Germinal center (tissue), 1 donor: ENCODE results near the gene NUP58.

ENCODE experiments used
- DNase-seq: peaks from one replicate; pipeline ENCODE4 v3.0.0; 2012; ENCODE audit warnings: mixed read lengths, low spot score

The NUP58 gene, protein sequence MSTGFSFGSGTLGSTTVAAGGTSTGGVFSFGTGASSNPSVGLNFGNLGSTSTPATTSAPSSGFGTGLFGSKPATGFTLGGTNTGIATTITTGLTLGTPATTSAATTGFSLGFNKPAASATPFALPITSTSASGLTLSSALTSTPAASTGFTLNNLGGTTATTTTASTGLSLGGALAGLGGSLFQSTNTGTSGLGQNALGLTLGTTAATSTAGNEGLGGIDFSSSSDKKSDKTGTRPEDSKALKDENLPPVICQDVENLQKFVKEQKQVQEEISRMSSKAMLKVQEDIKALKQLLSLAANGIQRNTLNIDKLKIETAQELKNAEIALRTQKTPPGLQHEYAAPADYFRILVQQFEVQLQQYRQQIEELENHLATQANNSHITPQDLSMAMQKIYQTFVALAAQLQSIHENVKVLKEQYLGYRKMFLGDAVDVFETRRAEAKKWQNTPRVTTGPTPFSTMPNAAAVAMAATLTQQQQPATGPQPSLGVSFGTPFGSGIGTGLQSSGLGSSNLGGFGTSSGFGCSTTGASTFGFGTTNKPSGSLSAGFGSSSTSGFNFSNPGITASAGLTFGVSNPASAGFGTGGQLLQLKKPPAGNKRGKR

DNA sequence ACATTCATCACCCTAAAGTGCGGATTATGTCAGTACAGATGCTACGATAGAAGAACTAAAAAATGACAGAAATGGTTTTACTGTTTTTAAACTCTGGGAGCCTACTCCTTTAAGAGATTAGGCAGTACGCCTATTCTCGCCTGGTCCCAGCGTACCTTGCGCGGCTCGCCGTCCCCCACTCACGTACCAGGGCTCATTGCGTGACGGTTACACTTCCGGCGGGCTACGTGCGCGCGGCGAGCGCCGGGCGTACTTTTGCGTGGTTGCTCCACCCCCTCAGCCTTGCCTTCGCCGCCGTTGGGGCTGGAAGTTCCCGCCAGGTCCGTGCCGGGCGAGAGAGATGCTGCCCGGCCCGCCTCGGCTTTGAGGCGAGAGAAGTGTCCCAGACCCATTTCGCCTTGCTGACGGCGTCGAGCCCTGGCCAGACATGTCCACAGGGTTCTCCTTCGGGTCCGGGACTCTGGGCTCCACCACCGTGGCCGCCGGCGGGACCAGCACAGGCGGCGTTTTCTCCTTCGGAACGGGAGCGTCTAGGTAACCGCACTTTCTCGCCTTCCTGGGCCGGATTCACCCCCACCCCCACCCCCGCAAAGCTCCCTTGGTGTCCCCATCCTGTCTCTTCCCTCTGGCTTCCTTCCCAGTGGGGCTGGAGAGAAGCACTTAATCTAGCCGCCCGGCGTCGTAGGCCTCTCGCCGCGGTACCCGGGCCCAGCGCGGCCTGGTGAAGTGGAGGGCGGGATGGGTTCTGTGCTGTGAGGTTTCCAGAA is at the start of gene NUP58:
TSS of gene NUP58 (plus strand) at position 279 of the 767 bp plus-strand sequence. CDS start at position 428, 149 bp downstream.
- DNase-seq: peak; percentile 85

DNA sequence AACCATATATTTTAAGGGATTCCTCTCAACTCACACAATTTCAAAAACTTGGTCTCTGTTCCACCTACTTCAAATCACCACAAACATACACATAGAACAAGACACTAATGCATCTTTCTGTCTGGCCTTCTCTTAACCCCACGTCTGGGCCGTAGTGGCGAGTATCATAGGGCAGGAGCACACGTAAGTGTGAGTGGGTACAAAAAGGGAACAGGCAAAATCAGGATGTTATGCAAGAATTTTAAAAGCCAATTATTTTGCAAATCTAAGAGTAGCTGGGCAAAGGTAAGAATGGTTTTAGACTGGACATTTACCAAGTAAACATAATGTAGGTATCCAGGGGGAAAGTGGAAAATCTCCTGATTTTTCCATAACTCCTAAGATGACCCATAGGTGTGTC is 49.2 kb upstream of the NUP58 start:
- no peak for DNase-seq

DNA sequence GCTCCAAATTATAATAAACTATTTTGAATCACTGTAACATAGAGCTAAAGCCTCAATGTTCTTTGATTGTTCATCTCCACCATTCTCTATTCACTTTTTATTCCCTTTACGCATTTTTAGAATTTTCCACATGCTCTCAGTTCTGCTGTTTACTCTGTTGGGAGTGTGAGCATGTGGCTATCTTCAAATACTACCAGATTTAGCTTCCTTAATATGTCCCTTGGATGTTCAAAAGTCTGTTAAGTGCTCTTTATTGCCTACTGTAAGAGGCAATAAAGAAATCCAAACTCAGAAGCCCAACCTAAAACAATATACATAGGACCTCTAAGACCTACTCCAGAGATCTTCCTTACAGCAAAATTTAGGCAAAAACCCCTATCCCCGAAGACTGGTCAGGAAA is 48.7 kb upstream of the NUP58 start:
- DNase-seq: no peak

DNA sequence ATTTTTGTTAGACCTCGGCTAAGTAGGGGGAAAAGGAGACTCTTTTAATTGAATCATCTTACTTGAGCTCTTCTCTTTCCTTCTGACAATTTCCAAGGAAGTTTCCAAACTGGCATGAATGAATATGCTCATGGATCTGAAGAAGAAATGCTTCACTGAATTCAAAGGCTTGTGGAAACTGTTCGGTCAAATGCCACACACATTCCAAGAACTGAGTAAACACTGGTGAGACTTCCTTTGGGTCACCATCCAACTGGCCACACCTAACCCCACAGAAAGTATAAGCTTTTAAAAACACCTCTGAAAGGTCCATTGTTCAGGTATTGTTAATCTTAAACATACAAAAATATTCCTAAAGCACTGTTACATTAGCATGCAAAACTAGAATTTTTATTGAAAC is 47.7 kb upstream of the NUP58 start:
- DNase-seq: no peak

DNA sequence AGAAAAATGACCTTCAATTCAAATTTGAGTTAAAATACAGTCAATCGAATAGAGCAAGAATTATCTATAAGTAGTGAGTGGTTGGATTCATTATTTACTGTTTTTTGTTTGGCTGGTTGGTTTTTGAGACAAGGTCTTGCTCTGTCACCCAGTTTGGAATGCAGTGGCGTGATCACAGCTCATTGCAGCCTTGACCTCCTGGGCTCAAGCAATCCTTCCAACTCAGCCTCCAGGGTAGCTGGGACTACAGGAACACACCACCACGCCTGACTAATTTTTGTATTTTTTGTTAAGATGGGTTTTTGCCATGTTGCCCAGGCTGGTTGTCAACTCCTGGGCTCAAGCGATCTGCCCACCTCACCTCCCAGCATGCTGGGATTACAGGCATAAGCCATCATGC is 39.2 kb upstream of the NUP58 start:
- no peak for DNase-seq

DNA sequence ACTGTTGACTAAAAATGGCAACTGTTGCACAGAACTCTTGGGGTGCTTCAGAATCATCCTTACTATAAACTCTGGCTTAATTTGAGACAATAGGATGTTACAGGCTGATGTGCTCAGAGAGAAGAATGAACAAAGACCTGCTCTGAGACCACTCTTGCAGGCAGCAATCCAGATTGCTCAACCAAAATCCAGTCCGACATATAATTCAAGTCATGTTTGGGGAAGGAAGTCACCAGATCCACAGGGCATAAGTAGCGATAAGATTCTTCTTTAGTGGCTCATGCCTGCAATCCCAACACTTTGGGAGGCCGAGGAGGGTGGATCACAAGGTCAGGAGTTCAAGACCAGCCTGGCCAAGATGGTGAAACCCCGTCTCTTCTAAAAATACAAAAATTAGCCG is 34.7 kb upstream of the NUP58 start:
- no peak for DNase-seq

DNA sequence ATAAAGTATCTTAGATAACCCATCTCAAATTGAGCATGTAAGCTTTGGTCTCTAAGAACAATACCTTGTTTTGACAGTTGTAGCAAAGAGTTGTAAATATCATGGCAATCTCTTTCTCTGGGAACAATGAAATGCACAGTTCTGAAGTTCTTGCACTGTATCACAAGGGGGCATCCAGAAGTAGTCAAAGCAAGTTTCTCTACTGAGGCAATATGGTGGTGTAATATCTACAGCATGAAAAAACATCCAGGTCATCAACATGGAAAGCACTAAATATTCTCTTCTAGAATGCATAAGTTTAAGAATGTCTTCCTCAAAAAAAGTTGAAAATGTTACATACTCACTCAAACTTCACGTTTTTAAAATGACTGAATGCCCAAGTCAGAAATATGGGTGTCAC is 33.7 kb upstream of the NUP58 start:
- DNase-seq: no peak

DNA sequence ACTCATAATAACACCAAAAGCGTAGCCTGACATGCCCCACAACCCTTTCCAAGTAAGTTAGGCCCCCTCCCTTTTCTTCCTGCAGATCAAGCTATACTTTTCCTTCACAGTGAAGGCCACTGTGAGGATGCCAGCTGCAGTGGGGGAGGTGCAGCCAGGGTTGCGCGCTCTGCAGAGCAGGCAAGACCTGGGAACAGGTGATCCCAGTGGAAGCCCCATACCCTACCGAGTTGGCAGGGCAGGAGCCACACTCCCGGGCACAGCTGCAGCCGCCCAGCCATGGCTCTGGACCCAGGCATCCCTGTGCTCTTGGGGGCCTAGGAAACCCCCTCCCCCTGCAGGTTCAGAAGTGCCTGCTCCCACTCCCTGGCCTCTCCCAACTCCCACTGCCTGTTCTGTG is 32.9 kb upstream of the NUP58 start:
- no peak for DNase-seq

DNA sequence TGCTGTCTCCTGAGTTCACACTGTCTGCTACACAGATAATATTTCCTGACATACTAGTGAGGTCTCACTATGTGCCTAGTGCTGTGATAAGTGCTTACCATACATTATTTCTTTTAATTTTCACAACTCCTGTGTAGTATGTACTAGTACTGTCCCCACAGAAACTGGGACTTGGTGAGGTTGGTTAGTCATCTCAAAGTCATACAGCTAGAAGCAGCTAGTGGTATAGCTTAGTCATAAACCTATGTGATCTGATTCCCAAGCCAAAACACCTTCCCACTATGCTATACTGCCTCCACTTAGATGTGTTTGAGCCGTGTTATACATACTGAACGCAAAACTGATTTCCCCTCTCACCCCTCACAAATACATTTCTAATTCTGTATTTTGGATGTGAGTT is 24.7 kb upstream of the NUP58 start:
- DNase-seq: no peak

DNA sequence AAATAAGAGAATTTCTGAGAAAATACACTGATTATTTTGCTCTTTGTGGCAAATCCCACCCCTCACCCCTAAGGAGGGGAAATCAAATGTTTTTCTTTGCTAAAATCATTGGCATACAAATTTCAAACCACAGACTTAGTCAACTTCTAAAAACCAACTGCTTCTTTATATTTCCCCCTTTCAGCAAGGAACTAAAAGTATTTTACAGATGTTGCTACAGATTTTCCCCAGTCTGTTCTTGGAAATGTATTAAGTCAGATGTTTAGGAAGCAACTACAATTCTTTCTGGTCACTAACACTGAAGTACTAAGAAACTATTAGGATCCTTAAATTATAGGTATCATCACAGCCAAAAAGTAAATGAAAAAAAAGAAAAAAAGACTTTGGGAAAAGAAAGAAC is 21.0 kb upstream of the NUP58 start:
- no peak for DNase-seq

DNA sequence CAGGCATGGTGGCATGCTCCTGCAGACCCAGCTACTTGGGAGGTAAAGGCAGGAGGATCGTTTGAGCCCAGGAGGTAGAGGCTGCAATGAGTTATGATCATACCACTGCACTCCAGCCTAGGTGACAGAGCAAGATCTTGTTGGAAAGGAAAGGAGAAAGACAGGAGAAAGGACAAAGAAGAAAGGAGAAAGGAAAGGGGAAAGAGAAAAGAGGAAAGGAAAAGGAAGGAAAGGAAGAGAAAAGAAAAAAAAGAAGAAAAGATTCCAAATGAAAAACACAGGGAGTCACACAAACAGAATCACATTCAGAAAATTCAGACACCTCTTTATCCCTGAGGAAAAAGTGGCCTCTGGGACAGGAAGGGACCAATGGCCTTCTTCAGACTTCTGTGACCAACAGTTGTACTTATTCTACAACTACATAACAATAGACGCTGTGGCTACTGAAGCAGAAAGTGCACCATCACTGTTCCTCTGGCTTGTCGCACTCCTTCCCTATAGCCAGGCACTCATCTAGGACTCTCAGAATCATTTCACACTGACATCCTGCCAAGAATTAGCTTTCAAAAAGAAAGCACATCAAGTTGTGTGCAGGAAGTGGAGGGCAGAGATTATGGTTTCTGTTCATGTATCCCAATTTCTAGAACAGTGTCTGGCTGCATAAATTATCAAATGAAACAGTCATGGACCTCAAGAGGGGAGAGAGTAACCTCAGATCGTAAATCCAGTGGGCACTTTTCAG is 20.1 kb upstream of the NUP58 start:
- DNase-seq: no peak

DNA sequence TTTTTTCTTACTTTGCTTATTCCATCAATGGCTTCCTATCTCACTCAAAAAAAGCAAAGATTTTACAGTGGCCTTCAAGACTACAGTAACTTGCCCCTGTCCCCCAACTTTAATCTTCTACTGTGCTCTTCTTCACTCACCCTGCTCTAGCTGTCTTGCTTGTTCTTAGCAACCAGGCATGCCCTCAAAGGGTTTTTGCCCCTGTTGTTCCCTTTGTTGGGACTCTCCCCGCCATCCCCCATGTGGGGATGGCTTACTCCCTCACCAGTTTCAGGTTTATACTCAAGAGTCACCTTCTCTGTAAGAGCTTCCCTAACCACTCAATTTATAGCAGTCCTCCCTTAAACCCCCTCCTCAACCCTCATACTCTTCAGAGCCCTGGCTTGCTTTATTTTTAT is 19.5 kb upstream of the NUP58 start:
- DNase-seq: no peak

DNA sequence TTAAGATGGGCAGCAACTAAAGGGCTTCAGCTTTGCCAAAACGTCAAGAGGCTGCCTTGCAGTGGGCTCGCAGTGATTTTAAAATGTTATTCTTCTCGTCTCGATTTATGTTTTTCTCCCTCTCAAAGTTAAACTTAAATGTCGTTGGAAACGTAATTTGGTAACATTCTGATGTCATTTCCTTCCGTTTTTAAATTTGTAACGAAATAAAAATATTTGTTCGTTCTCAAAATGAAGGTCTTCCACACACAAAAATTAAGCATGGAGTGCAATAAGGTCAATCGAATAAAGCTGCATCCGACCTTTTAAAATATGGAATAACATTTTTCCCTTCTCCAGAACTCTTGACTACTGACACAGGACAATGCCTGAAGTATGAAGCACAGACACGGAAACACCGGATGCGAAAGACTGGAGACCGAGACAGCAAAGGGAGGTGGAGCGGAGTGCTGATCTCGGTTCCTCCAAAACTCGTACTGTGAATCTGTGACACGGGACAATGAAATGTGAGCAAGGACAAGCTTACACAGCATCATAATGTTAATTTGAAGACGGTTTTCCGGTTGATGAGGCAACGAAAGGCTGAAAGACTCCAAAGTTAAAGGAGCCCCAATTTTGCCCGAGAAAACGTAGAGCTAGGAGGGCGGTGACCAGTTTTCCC is 15.0 kb upstream of the NUP58 start:
- peak; percentile 69 for DNase-seq

DNA sequence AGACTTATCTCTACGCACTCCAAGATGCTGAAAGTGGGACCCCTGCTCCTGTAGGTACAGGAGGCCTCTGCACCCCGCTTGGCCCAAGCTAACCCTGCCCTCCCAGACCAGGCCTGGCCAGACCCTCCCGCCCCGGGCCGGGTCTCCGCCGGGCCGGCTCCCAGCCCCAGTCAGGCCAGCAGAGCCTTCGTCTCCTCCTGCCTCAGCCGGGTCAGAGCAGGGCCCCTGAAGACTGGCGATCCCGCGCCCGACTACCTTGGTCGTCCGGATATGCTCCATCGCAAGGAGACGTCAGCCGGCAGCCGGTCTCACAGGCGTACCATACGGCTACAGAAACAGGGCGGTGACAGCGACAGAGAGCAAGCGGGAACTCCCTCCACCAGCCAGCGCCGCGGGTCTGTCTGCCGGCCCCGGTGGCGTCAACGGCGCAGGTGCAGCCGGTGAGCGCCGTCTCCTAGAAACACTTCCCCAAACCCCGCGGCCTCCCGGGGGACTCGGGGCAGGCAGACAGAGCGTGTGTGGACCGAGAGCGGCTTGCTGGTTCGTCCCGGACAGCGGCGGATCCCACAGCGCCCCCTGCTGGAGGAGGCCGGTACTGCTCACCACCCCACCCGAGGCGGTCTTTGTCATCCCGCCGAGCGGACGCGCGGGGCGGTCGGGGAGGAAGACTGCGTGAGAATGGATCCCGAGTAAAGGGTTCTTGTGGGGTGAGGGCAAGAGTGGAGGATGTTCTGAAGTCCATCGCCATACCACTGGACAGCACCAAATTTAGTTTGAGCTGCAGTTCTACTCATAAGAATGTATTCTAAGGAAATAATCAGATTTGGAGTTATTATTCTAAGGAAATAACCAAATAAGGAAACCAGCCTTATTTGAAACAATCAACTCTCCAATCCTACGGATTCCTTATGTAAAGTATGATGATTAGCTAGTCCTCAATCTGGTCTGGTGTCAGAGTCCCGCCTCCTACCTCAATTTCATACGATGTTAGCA is 14.2 kb upstream of the NUP58 start, which contains the start of gene MTMR6:
TSS of gene MTMR6 (minus strand) at position 520 of the 993 bp plus-strand sequence. CDS start at position 279, 241 bp downstream.
- peak; percentile 96 for DNase-seq

DNA sequence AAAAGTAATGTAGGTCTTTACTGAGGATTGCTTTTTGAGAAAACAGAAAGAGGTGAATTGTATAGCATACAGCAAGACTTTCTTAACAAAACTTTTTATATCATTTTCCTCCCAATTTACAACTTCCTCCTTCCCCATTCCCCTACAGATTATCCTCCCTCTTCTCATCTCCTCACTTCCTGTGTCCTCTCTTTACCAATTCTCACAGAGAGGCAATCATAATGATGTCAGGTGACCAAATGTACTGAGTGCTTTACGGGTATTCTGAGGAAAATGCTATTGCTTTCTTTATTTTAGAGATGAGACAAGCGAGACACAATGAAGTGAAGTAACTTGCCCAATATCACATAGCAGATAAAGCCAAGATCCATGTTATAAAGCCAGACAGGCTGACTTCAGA is 12.5 kb upstream of the NUP58 start:
- DNase-seq: no peak

DNA sequence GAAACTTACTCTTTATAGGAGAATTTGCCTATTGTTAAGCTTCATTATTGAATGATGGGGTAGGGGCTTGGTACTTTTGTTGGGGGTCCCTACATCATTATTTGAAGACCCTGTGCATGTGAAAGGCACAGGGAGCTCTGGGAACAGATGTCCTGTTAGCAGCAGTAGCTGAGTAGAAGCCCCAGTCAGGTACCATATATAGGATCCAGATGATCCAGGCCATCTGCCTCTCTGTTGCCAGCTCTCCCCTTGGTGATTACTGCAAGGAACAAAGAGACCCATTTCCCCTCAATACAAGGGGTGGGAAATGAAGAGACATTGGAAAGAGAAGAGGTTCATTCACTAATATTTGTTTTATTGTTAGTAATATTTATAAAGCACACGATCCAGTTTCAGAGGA is 9.7 kb upstream of the NUP58 start:
- no peak for DNase-seq

DNA sequence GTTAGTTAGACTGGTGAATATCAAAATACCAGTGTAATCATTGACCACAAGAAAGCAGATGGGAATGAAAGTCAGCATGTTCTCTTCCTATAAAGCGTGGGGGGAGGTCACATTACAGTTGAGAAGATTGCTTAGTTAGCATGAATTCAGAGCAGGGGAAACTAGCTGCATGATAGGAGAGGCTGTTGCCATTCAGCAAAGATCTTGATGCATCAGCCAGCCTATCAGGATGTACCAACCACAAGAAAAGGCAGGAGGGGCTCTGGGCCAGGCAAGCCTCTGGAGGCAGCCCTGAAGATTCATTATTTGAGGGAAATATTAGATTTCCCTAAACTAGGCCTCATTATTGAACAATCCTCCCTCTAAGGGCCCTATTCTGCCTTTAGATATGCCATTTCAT is 9.1 kb upstream of the NUP58 start:
- DNase-seq: no peak

DNA sequence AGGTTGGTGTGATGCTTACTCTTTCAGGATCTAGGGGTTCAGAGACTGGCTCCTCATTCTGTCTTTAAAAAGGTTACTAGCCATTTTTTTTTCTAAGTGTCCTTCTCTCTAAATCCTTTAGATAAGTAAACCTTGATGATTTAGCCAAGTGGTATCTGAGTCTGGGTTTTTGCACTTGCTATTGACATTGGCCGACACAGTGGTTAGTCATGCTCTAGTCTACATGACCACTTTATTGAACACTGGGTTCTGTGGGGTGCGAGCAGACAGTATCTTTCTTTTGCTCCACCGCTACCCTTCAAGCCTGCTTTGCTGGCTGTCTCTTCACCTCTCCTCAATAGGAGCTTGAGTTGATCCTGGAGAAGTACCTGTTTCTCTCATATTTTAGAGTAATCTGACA is 6.2 kb upstream of the NUP58 start:
- no peak for DNase-seq

DNA sequence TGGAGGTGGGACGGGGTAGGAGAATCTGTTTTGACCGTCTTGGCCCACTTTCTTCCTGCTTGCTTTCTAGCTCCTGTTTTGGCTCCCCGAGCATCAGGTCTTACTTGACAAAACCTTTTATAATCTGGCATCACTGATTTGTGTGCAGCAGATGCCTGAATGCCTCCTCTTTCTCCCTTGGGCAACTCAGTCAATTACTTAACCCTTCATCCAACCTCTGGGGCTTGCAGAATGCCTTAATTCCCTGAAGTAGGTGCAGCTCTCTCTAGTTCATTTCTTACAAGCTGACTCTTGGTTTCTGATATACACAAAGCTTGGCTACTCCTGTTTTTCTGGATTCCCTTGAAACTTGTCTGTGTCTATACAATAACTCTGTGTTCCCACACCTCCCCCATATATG is 5.7 kb upstream of the NUP58 start:
- DNase-seq: no peak

DNA sequence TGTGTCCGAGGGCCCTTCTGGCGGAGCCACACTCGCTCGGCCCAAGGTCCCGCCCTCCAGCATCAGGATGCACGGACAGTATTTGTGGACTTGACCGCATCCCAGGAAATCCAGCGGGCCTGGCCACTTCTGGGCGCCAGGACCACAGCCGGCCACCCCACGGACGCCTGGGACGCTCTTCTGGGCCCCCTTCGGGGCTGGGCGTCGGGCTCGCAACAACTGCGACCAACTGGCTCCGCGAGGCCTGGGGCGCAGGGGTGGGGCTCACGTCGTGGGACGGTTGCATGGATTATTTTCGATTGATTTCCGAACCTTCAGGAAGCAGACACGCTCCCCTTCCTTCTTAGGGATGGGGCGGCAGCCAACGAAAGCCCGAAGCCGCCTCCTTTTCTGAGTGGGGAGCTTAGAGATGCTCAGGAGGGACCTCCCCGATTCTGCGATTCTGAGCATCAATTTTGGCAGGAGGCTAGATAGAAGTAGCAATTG is 521 bp upstream of the NUP58 start:
- peak; percentile 15 for DNase-seq
